Measurements from ENCODE around the gene SYT11.

SYT11 gene

GRCh38 chr1:155873860-155874259, 14.5 kb downstream of the SYT11 start:
- Histone ChIP-seq H3K36me3 (peaks cover 40 to 90% (median 63%) of the 10 kb centered on the region in 11 experiments), H3K4me1 (no peaks in the 10 kb centered on the region), H3K27me3 (no peaks in the 10 kb centered on the region), H3K9me3 (replicated peaks in 1 of 11) (no peaks in the 10 kb centered on the region), H3K4me2 (no peak overlapping the region), H4K20me1 (peaks cover 7 to 99% (median 30%) of the 10 kb centered on the region in 11 experiments; a peak in 17 of 22 replicates), H3K9ac (no peak overlapping the region), H3K4me3 (no peak overlapping the region), H3K27ac (no peak overlapping the region)
- no peak for TF ChIP-seq Cebpa-rat (IDR thresholded peaks at IDR 0.05)

- no peak overlapping the region for H3K27ac ChIP-seq
- H3K4me3 ChIP-seq: no peak overlapping the region
- H3K36me3 ChIP-seq: peaks cover 39 to 90% (median 64%) of the 10 kb centered on the region in 11 experiments
- no peaks in the 10 kb centered on the region; a peak in 1 of 22 replicates for H3K27me3 ChIP-seq
- no peak for TF ChIP-seq Cebpa-rat (IDR thresholded peaks at IDR 0.05)
- H3K9ac ChIP-seq: no peak overlapping the region
- no peaks in the 10 kb centered on the region for H3K4me1 ChIP-seq
- peaks cover 0 to 86% (median 8%) of the 10 kb centered on the region in 11 experiments; a peak in 12 of 22 replicates for H4K20me1 ChIP-seq
- no peaks in the 10 kb centered on the region for H3K9me3 ChIP-seq (replicated peaks in 1 of 11)
- no peak overlapping the region for H3K4me2 ChIP-seq
Observed at GRCh38 chr1:155877945-155878344, 18.6 kb downstream of the SYT11 start.

GRCh38 chr1:155880251-155880650, 20.9 kb downstream of the SYT11 start:
- H4K20me1 ChIP-seq: peaks cover 0 to 80% (median 3%) of the 10 kb centered on the region in 11 experiments; a peak in 12 of 22 replicates

GRCh38 chr1:155880950-155881349, 21.6 kb downstream of the SYT11 start:
- H4K20me1 ChIP-seq: peaks cover 0 to 78% (median 3%) of the 10 kb centered on the region in 11 experiments; a peak in 11 of 22 replicates
- no peaks in the 10 kb centered on the region for H3K9me3 ChIP-seq (replicated peaks in 1 of 11)
- peak in 2 of 11 experiments; percentile 12 to 59; a peak in 4 of 22 replicates for TF ChIP-seq Cebpa-rat (IDR thresholded peaks at IDR 0.05)
- no peaks in the 10 kb centered on the region for H3K4me1 ChIP-seq
- H3K36me3 ChIP-seq: peaks cover 48 to 94% (median 80%) of the 10 kb centered on the region in 11 experiments
- no peak overlapping the region for H3K4me3 ChIP-seq
- no peak overlapping the region for H3K4me2 ChIP-seq
- no peak overlapping the region for H3K9ac ChIP-seq
- H3K27me3 ChIP-seq: no peaks in the 10 kb centered on the region; a peak in 1 of 22 replicates
- H3K27ac ChIP-seq: no peak overlapping the region

More at GRCh38 chr1:155880251-155880650, 20.9 kb downstream of the SYT11 start:
- Histone ChIP-seq H3K4me3 (no peak overlapping the region), H3K27me3 (no peaks in the 10 kb centered on the region; a peak in 1 of 22 replicates), H3K9ac (no peak overlapping the region), H3K27ac (no peak overlapping the region), H3K9me3 (replicated peaks in 1 of 11) (no peaks in the 10 kb centered on the region), H3K4me1 (no peaks in the 10 kb centered on the region), H3K36me3 (peaks cover 43 to 94% (median 78%) of the 10 kb centered on the region in 11 experiments), H3K4me2 (no peak overlapping the region)
- no peak for TF ChIP-seq Cebpa-rat (IDR thresholded peaks at IDR 0.05)

GRCh38 chr1:155882235-155882634, 22.9 kb downstream of the SYT11 start:
- no peaks in the 10 kb centered on the region for H3K9me3 ChIP-seq (replicated peaks in 1 of 11)
- H3K9ac ChIP-seq: no peak overlapping the region
- H3K27me3 ChIP-seq: no peaks in the 10 kb centered on the region; a peak in 1 of 22 replicates
- H3K4me1 ChIP-seq: no peaks in the 10 kb centered on the region
- peaks cover 0 to 67% (median 3%) of the 10 kb centered on the region in 11 experiments; a peak in 11 of 22 replicates for H4K20me1 ChIP-seq
- no peak overlapping the region for H3K4me3 ChIP-seq
- H3K27ac ChIP-seq: no peak overlapping the region
- no peak for TF ChIP-seq Cebpa-rat (IDR thresholded peaks at IDR 0.05)
- H3K36me3 ChIP-seq: peaks cover 55 to 99% (median 86%) of the 10 kb centered on the region in 11 experiments
- no peak overlapping the region for H3K4me2 ChIP-seq

- H3K4me3 ChIP-seq: no peak overlapping the region
- H3K36me3 ChIP-seq: peaks cover 54 to 99% (median 90%) of the 10 kb centered on the region in 11 experiments
- H3K4me2 ChIP-seq: no peak overlapping the region
- no peak overlapping the region for H3K9ac ChIP-seq
- TF ChIP-seq Cebpa-rat (IDR thresholded peaks at IDR 0.05): no peak
- no peak overlapping the region for H3K27ac ChIP-seq
- H3K4me1 ChIP-seq: no peaks in the 10 kb centered on the region
- no peaks in the 10 kb centered on the region; a peak in 1 of 22 replicates for H3K27me3 ChIP-seq
- H3K9me3 ChIP-seq (replicated peaks in 1 of 11): no peaks in the 10 kb centered on the region
- H4K20me1 ChIP-seq: peaks cover 0 to 61% (median 3%) of the 10 kb centered on the region in 11 experiments; a peak in 11 of 22 replicates
Observed at GRCh38 chr1:155882766-155883165, 23.4 kb downstream of the SYT11 start.

- Histone ChIP-seq H3K27ac (no peak overlapping the region), H3K9me3 (replicated peaks in 1 of 11) (no peaks in the 10 kb centered on the region), H4K20me1 (peaks cover 0 to 49% (median 0%) of the 10 kb centered on the region in 11 experiments; a peak in 7 of 22 replicates), H3K4me1 (no peaks in the 10 kb centered on the region), H3K27me3 (no peaks in the 10 kb centered on the region; a peak in 1 of 22 replicates), H3K36me3 (peaks cover 53 to 100% (median 87%) of the 10 kb centered on the region in 11 experiments), H3K4me2 (no peak overlapping the region), H3K4me3 (no peak overlapping the region), H3K9ac (no peak overlapping the region)
- no peak for TF ChIP-seq Cebpa-rat (IDR thresholded peaks at IDR 0.05)
Observed at GRCh38 chr1:155884031-155884960, 24.9 kb downstream of the SYT11 start.

DNA sequence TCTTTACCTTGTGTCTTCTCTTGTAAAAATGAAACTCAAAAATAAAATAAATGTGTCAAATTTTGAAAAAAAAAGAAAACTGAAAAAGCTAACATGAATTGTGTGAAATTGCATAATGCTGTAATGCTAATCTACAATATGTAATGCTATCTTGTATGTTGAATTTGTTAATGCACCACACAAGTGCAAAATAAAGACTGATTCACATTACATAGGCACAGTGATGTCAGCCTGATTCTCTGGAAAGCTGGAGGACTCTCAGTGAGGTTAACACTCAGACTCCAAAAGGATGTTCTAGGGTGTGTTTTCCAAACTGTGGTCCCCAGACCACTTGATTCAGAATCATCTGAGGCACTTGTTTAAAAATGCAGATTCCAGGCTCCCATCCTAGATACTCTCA, 25.6 kb downstream of the SYT11 start:
- no peak overlapping the region for H3K9ac ChIP-seq
- peaks cover 46 to 99% (median 83%) of the 10 kb centered on the region in 11 experiments for H3K36me3 ChIP-seq
- no peak for TF ChIP-seq Cebpa-rat (IDR thresholded peaks at IDR 0.05)
- H3K9me3 ChIP-seq (replicated peaks in 1 of 11): no peaks in the 10 kb centered on the region
- no peaks in the 10 kb centered on the region for H3K4me1 ChIP-seq
- H4K20me1 ChIP-seq: peaks cover 0 to 42% (median 0%) of the 10 kb centered on the region in 11 experiments; a peak in 7 of 22 replicates
- no peaks in the 10 kb centered on the region; a peak in 1 of 22 replicates for H3K27me3 ChIP-seq
- no peak overlapping the region for H3K4me2 ChIP-seq
- no peak overlapping the region for H3K27ac ChIP-seq
- H3K4me3 ChIP-seq: no peak overlapping the region

- H3K9ac ChIP-seq: no peak overlapping the region
- H4K20me1 ChIP-seq: peaks cover 0 to 27% (median 0%) of the 10 kb centered on the region in 11 experiments; a peak in 4 of 22 replicates
- peaks cover 2 to 13% (median 4%) of the 10 kb centered on the region in 10 experiments; a peak in 17 of 20 replicates for H3K4me1 ChIP-seq
- no peak overlapping the region for H3K27ac ChIP-seq
- H3K36me3 ChIP-seq: peaks cover 12 to 67% (median 52%) of the 10 kb centered on the region in 11 experiments; a peak in 21 of 22 replicates
- TF ChIP-seq Cebpa-rat (IDR thresholded peaks at IDR 0.05): no peak
- H3K4me3 ChIP-seq: no peak overlapping the region
- H3K27me3 ChIP-seq: no peaks in the 10 kb centered on the region
- H3K9me3 ChIP-seq (replicated peaks in 1 of 11): no peaks in the 10 kb centered on the region
- no peak overlapping the region for H3K4me2 ChIP-seq
Observed at GRCh38 chr1:155888481-155888880, 29.1 kb downstream of the SYT11 start.
